GM18861 (cell line): ENCODE data around the gene TSACC.
"Not testable (repeated sequence)": the region's sequence is repeated elsewhere in the genome, so short reads cannot be mapped to it uniquely, and the experiment has no call there.

Source experiments
- ATAC-seq: cut with Tn5 transposase; IDR thresholded peaks from one replicate; pipeline ENCODE4 v1.9.1; 2021; ENCODE audit not compliant: unreplicated experiment

The TSACC gene

GRCh38 chr1:156338180-156338976 is at the start of gene TSACC, which contains the start of gene CCT3:
TSACC (plus strand) TSS chr1:156338526; CDS start chr1:156339758, 1,232 bp downstream.
CCT3 (minus strand) TSS chr1:156338292; CDS start chr1:156338184, 108 bp downstream.
- ATAC-seq: peak; percentile 86

DNA sequence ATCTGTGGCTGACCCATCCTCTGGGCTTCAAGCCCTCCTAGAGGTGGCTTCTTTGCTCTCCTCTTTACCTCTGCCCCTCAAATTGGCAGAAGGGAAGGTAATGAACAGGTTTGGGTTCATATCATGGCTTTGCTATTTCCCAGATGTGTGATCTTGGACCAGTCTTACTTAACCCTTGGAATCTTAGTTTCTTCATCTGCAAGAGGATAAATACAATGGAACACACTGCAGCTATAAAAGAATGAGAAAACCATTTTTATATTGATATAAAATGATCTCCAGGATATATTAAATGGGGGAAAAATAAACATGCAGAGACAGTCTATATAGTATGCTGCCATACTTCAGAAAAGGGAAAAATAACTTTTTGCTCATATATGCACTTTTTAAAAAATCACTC is 48.5 kb upstream of the TSACC start:
- no peak for ATAC-seq

- peak; percentile 62 for ATAC-seq
Observed at GRCh38 chr1:156291226-156292061, 46.9 kb upstream of the TSACC start.

GRCh38 chr1:156293098-156293434 is 45.3 kb upstream of the TSACC start:
- ATAC-seq: no peak

- ATAC-seq: no peak
Observed at GRCh38 chr1:156293895-156294294, 44.4 kb upstream of the TSACC start.

GRCh38 chr1:156295391-156295947 is 42.9 kb upstream of the TSACC start, which contains the start of gene GLMP:
GLMP (minus strand) TSS chr1:156295679; CDS start chr1:156295645, 34 bp downstream.
- ATAC-seq: no peak

- ATAC-seq: no peak
Observed at GRCh38 chr1:156298852-156299357, 39.4 kb upstream of the TSACC start, which contains the start of gene VHLL. VHLL (minus strand) TSS chr1:156299307; CDS start chr1:156299189, 118 bp downstream.

DNA sequence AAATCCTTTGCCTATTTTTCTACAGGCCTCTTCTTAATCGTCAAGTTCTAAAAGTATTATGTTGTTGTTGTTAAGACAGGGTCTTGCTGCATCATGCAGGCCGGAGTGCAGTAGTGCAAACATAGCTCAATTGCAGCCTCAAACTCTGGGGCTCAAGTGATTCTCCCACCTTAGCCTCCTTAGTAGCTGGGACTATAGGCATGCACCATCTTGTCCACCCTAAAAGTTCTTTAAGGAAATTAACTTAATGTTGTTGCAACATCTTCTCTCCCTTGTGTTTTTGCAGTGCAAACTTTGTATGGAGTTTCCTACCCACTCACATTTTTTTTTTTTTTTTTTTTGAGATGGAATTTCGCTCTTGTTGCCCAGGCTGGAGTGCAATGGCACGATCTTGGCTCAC is 35.1 kb upstream of the TSACC start:
- no peak for ATAC-seq

DNA sequence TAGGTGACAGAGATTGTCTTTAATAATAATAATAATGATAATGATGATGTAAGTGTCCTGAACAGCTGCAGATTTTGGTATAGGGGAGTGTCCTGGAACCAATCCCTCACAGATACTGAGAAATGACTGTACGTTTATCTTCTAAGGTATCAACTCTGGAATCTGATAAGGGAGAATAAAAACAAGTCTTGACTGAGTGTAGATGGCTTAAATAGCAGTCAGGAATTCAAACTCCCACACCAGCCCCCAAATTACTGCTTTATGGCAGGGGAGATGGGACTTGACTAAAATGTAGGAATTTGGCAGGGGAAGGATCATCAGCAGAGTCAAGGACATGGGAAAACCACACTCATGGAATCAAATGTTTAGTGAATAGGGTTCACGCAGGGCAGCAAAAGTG is 33.1 kb upstream of the TSACC start:
- ATAC-seq: no peak

DNA sequence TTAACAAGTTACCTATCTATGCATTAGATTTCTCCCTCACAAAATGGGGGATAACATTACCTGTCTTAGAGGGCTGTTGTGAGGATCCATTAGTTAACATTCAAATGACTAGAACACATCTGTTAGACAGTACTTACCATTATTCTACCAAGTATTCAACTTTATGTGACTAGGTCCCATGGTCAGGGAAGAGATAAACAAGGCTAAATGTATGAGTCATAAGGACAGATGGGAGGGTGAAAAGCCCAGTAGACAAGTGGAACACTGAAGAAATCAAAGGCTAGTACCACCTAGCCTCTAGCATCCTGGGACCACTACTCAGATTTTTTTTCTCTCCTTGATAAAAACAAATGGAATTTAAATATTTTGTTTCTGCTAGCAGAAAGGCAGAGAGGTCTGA is 30.2 kb upstream of the TSACC start:
- no peak for ATAC-seq

GRCh38 chr1:156310962-156311361 is 27.4 kb upstream of the TSACC start:
- ATAC-seq: no peak

DNA sequence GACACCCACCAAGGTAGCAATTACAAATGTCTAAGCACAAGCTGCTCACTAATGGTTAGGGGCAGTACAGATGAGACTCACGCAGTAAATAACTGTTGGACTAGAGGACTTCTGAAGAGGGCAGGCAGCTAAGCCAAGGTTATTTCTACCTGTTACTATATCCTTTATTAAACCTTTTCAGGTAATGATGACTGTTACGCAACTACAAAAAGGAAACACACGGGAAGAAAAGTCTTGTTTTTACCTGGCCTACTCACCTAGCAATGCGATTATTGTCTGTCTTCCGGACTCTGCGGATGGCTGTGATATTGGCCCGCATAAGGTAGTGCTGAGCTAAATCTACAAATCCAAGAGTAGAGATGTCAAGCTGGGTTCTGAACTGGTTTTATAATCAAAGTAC is 21.4 kb upstream of the TSACC start:
- no peak for ATAC-seq

GRCh38 chr1:156319664-156320063 is 18.7 kb upstream of the TSACC start:
- ATAC-seq: no peak

GRCh38 chr1:156320560-156320959 is 17.8 kb upstream of the TSACC start:
- ATAC-seq: no peak

DNA sequence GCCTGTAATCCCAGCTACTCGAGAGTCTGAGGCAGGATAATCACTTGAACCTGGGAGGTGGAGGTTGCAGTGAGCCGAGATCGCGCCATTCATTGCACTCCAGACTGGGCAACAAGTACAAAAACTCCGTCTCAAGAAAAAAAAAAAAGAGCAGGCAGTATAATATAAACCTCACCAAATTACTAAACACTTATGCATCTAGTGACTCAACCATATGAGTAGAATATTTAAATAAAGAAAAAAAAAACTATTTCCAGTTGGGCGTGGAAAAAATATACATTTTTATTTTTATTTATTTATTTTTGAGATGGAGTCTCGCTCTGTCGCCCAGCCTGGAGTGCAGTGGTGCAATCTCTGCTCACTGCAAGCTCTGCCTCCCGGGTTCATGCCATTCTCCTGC is 15.1 kb upstream of the TSACC start:
- ATAC-seq: not testable (repeated sequence)

DNA sequence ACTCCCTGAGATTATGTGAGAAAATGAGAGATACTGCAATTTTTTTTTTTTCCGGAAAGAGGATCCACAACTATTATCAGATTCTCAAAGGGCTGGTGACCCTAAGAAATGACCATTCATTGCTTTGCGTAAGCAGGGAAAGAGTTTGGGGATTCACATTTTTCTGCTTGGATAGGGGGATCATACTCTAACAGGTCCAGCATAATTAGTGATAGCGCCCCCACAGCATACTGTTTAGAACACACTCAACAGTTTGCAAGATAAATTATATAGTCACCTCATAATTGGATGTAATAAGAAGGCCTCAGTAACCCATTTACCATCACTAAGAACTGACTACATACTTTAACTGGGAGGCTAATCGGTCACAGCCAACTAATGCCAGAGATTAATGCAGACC is 2.1 kb upstream of the TSACC start:
- ATAC-seq: no peak

DNA sequence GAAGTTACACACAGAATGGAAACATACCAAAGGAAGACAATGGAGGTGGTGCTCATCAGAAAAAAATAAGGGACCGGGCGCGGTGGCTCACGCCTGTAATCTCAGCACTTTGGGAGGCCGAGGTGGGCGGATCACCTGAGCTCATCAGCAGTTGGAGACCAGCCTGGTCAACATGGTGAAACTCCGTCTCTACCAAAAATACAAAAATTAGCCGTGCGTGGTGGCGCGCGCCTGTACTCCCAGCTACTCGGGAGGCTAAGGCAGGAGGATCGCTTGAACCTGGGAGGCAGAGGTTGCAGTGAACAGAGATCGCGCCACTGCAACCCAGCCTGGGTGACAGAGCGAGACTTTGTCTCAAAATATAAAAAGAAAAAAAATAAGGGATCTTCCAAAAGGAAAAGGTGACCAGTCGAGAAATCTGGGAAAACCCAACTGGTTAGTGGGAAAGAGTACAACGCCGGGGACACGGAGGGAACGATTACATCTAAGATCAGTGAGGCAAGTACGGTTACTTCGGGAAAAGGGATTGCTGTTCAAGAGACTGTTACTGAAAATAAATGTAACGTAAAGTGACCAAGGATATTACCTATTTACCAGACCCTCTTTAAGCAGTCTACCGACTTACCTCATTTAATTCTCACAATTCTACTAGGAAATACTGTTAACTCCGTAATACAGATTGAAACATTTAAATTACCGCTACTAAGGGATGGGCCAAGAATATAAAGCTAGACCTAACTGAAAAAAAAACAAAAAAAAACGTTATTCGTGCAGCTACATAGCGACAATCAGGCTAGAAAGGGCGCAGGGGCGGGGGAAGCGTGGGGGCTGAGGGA is 1.1 kb upstream of the TSACC start:
- no peak for ATAC-seq

DNA sequence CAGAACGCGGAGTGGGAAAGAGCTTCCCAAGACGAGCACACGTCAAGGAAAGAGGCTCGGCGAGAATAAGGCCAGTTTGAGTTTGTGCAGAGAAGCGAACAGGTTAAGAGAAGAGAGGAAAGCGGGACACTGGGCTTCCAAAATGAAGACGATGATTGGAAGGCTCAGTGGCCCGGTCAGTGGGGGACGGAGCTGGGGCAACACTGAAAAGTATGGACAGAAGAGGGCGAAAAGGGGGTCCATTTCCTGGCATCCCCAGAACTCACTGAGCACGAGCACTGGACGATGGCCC is 492 bp upstream of the TSACC start:
- ATAC-seq: no peak

DNA sequence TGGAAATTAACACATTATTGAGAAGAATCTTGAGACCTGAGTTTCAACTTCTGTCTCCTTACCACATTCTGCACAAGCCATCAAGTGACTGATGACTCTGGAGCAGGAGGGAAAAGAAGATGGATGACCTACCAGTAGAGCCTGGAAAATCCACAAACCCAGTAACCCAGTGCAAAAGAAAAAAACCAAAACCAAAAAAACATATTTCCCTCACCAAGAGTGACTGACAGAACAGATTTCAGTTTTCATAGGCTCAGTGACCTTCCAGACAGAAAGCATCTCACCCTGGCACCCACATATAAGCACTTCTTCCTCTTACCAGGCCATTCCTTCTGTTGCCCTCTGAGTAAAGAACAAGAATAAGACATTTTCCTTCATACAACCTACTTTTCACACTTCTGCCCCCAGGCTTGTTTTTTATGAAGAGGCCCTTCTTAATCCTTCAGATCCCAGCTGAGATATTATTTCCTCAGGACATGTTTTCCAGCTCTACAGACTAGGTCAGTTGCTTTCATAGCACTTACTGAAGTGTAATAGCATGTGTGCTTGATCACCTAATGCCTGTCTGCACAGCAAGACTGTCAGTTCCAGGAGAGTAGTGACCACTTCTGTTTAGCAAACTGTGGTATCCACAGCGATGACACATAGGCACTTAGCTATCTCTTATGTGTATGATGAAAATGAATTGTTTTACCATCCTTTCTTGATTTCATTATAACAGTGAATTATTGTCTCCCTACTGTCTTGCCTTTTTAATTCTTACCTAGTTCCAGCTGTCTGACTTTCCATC is 4.0 kb downstream of the TSACC start:
- ATAC-seq: no peak

GRCh38 chr1:156344409-156344808 is 6.1 kb downstream of the TSACC start:
- ATAC-seq: no peak
